ENCODE measurements around the gene RUNX2.

DNA sequence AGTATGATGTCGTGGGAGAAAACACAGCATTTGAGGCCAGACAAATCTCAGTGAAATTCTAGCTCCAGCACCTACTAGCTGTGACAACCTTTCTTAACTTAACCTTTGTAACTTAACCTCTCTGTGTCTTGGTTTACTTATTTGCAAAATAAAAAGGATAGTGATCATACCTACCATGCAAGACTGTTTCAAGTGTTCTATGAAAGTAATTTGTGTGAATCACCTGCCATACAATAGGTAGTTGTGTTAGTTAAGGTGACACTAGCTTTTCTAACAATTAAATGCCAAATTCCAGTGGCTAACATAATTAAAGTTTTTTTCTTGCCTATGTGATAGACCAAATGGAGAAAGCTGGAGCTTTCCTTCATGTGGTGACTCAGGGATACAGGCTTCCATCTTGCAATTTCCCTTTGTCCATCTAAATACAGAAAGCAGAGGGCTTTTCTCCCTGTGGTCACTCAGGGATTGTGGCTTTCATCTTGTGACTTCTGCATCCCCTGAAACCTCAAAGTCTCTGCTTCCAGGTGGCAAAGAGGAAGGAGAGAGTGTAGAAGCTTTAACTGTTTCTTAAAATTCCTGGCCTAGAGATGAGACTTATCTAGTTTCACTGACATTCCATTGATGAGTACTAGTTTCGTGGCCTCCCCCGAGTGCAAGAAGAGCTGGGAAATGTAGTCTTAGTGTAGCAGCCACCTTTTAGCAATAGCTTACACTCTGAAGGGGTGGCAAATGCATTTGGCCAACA is 376.1 kb downstream of the RUNX2 start:
- TF ChIP-seq EP300 (conservative IDR thresholded peaks at IDR 0.05; ENCODE audit: poor library complexity, severe bottlenecking) (no peak), EZH2 (IDR thresholded peaks at IDR 0.05; ENCODE audit: borderline replicate concordance, insufficient read depth, low read length, poor library complexity, severe bottlenecking) (no peak)
- TF ChIP-seq, protein P1, sequence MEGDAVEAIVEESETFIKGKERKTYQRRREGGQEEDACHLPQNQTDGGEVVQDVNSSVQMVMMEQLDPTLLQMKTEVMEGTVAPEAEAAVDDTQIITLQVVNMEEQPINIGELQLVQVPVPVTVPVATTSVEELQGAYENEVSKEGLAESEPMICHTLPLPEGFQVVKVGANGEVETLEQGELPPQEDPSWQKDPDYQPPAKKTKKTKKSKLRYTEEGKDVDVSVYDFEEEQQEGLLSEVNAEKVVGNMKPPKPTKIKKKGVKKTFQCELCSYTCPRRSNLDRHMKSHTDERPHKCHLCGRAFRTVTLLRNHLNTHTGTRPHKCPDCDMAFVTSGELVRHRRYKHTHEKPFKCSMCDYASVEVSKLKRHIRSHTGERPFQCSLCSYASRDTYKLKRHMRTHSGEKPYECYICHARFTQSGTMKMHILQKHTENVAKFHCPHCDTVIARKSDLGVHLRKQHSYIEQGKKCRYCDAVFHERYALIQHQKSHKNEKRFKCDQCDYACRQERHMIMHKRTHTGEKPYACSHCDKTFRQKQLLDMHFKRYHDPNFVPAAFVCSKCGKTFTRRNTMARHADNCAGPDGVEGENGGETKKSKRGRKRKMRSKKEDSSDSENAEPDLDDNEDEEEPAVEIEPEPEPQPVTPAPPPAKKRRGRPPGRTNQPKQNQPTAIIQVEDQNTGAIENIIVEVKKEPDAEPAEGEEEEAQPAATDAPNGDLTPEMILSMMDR (IDR thresholded peaks at IDR 0.05; ENCODE audit: poor library complexity, severe bottlenecking): no peak
